HEK293 (cell line): ENCODE results near the gene CYP27B1.
A peak's percentile ranks its signal among the peaks of the same experiment; 100 is the strongest.

Source experiments
- CTCF ChIA-PET: fragments of 350-600 bp; formaldehyde crosslinking; extraction: SDS; loops from one replicate; lab custom pipeline; 2021; ENCODE audit warnings: antibody characterized with exemption; lab: Yijun Ruan, JAX
- POLR2A ChIA-PET: fragments of 300-600 bp; formaldehyde crosslinking; extraction: SDS; loops from one replicate; lab custom pipeline; 2020; ENCODE audit warnings: antibody characterized with exemption, inconsistent platforms; lab: Yijun Ruan, JAX
- H3K27ac ChIP-seq: fragments of 200-500 bp; sonication (Bioruptor generic); 2 replicates; pipeline ENCODE4 v1.5.1; 2014; ENCODE audit warnings: low read depth, low read length, control low read depth, inconsistent platforms; ENCODE audit errors: extremely low read depth
- H3K36me3 ChIP-seq, 2 experiments: fragments of 200-500 bp in 1 of 2; sonication (Bioruptor generic) in 1 of 2; 1 replicate in 1 of 2; 2 replicates in 1 of 2; pipeline ENCODE4 v1.5.1; 2014 to 2017; ENCODE audit warnings: inconsistent platforms in 2 of 2, low read length in 2 of 2; ENCODE audit not compliant: control insufficient read depth in 2 of 2, insufficient read depth in 1 of 2
- H3K4me1 ChIP-seq: fragments of 200-500 bp; sonication (Bioruptor generic); 2 replicates; pipeline ENCODE4 v1.5.1; 2014; ENCODE audit warnings: mild to moderate bottlenecking, low read length, inconsistent platforms; ENCODE audit not compliant: control insufficient read depth, insufficient read depth
- H3K4me3 ChIP-seq: 2 replicates; pipeline ENCODE4 v1.5.1; 2011; ENCODE audit warnings: low read depth, mild to moderate bottlenecking, control low read depth, low read length, moderate library complexity
- H3K9me3 ChIP-seq: fragments of 200-500 bp; sonication (Bioruptor generic); 2 replicates; pipeline ENCODE4 v1.5.1; 2014; ENCODE audit warnings: low read depth, low read length, inconsistent platforms; ENCODE audit not compliant: control insufficient read depth, insufficient read depth
- ZBTB17 ChIP-seq: fragments of 450-650 bp; formaldehyde crosslinking; IDR thresholded peaks from 2 replicates; pipeline ENCODE4 v1.5.1; 2016; ENCODE audit warnings: missing biosample characterization, missing genetic modification characterization
- ZNF202 ChIP-seq: fragments of 450-650 bp; formaldehyde crosslinking; IDR thresholded peaks from 2 replicates; pipeline ENCODE4 v1.5.1; 2016; ENCODE audit warnings: missing biosample characterization, missing genetic modification characterization, borderline replicate concordance
- ZNF292 ChIP-seq: fragments of 450-650 bp; formaldehyde crosslinking; IDR thresholded peaks from 2 replicates; pipeline ENCODE4 v1.5.1; 2016; ENCODE audit warnings: low read depth, missing biosample characterization, missing genetic modification characterization, borderline replicate concordance
- ZNF416 ChIP-seq: fragments of 450-650 bp; formaldehyde crosslinking; IDR thresholded peaks from 2 replicates; pipeline ENCODE4 v1.5.1; 2016; ENCODE audit warnings: missing biosample characterization, missing genetic modification characterization
- ZNF473 ChIP-seq: fragments of 450-650 bp; formaldehyde crosslinking; IDR thresholded peaks from 2 replicates; pipeline ENCODE4 v1.5.1; 2017; ENCODE audit warnings: missing biosample characterization, missing genetic modification characterization
- ZNF530 ChIP-seq: fragments of 450-650 bp; formaldehyde crosslinking; IDR thresholded peaks from 2 replicates; pipeline ENCODE4 v1.5.1; 2016; ENCODE audit warnings: low read depth, missing biosample characterization, missing genetic modification characterization
- ZNF596 ChIP-seq: fragments of 450-650 bp; IDR thresholded peaks from 2 replicates; pipeline ENCODE4 v1.5.0; 2018; ENCODE audit warnings: missing biosample characterization, mild to moderate bottlenecking, missing genetic modification characterization, moderate library complexity
- ZSCAN30 ChIP-seq: fragments of 450-650 bp; IDR thresholded peaks from 2 replicates; pipeline ENCODE4 v1.5.1; 2018; ENCODE audit warnings: missing biosample characterization, mild to moderate bottlenecking, missing genetic modification characterization, moderate library complexity
- TF ChIP-seq, protein P1 (sequence below): fragments of 450-650 bp; formaldehyde crosslinking; IDR thresholded peaks from 2 replicates; pipeline ENCODE4 v1.5.1; 2016; ENCODE audit warnings: missing biosample characterization, missing genetic modification characterization, low read depth
- TF ChIP-seq, protein P2 (sequence below): fragments of 450-650 bp; formaldehyde crosslinking; IDR thresholded peaks from 2 replicates; pipeline ENCODE4 v1.5.1; 2016; ENCODE audit warnings: missing biosample characterization, missing genetic modification characterization
- TF ChIP-seq, protein P3 (sequence below): fragments of 450-650 bp; formaldehyde crosslinking; IDR thresholded peaks from 2 replicates; pipeline ENCODE4 v1.5.1; 2016; ENCODE audit warnings: missing biosample characterization, missing genetic modification characterization
- TF ChIP-seq, protein P4 (sequence below): fragments of 450-650 bp; formaldehyde crosslinking; IDR thresholded peaks from 2 replicates; pipeline ENCODE4 v1.5.1; 2016; ENCODE audit warnings: missing biosample characterization, missing genetic modification characterization

CYP27B1 gene

DNA sequence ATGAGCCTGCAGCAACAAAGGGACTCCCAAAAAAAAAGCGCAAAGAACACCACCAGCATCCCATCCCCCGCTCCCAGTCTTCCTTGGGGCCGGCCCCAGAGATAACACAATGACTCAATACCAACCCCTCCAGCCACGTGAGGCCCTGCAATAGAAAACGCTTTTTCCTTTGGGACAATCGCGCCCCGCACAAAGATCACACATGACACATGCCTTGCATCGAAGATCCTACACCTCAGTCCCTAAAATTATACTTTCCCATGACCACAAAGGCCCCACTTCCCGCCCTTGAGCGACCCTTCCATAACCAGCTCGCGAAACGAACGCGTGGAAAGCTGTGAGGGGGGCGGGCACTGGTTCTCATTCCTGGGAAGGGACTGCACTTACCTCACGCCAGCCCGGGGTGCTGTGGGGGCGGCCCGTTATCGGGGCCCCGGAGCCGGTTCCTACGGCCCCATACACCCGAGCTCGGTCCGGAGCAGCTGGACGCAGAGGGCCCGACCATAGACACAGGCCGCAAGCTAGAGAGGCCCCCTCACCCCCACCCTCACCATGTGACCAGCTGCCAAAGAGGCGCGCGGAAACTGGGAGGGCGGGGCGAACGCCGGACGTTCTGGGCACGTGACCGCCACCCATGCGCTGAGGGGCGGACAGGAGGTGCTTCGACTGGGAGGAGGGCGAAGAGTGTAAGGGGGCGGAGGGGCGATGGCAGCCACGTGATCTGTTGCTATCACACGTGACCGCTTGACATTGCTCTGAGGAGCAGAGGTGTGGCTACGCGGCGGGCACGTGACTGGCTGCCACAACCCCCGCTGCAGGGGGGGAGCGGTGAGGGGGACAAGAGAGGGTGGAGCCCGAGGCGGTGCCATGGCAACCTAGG is 14.8 kb downstream of the CYP27B1 start, which contains the start of gene CDK4 (continued):
- TF ChIP-seq, protein P1, sequence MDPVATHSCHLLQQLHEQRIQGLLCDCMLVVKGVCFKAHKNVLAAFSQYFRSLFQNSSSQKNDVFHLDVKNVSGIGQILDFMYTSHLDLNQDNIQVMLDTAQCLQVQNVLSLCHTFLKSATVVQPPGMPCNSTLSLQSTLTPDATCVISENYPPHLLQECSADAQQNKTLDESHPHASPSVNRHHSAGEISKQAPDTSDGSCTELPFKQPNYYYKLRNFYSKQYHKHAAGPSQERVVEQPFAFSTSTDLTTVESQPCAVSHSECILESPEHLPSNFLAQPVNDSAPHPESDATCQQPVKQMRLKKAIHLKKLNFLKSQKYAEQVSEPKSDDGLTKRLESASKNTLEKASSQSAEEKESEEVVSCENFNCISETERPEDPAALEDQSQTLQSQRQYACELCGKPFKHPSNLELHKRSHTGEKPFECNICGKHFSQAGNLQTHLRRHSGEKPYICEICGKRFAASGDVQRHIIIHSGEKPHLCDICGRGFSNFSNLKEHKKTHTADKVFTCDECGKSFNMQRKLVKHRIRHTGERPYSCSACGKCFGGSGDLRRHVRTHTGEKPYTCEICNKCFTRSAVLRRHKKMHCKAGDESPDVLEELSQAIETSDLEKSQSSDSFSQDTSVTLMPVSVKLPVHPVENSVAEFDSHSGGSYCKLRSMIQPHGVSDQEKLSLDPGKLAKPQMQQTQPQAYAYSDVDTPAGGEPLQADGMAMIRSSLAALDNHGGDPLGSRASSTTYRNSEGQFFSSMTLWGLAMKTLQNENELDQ (tag by site-specific recombination), result no peak
- TF ChIP-seq ZNF292 (tag by site-specific recombination), result no peak
- TF ChIP-seq ZNF416, result no peak

DNA sequence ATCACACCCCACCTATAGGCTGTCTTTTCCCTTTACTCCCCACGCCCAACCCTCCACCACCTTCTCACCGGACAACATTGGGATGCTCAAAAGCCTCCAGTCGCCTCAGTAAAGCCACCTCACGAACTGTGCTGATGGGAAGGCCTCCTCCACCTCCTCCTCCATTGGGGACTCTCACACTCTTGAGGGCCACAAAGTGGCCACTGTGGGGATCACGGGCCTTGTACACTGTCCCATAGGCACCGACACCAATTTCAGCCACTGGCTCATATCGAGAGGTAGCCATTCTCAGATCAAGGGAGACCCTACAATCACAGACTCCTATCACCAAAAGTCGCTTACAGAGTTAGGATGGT is 15.5 kb downstream of the CYP27B1 start:
- TF ChIP-seq ZNF530 (tag by site-specific recombination), result no peak
- TF ChIP-seq, protein P2, sequence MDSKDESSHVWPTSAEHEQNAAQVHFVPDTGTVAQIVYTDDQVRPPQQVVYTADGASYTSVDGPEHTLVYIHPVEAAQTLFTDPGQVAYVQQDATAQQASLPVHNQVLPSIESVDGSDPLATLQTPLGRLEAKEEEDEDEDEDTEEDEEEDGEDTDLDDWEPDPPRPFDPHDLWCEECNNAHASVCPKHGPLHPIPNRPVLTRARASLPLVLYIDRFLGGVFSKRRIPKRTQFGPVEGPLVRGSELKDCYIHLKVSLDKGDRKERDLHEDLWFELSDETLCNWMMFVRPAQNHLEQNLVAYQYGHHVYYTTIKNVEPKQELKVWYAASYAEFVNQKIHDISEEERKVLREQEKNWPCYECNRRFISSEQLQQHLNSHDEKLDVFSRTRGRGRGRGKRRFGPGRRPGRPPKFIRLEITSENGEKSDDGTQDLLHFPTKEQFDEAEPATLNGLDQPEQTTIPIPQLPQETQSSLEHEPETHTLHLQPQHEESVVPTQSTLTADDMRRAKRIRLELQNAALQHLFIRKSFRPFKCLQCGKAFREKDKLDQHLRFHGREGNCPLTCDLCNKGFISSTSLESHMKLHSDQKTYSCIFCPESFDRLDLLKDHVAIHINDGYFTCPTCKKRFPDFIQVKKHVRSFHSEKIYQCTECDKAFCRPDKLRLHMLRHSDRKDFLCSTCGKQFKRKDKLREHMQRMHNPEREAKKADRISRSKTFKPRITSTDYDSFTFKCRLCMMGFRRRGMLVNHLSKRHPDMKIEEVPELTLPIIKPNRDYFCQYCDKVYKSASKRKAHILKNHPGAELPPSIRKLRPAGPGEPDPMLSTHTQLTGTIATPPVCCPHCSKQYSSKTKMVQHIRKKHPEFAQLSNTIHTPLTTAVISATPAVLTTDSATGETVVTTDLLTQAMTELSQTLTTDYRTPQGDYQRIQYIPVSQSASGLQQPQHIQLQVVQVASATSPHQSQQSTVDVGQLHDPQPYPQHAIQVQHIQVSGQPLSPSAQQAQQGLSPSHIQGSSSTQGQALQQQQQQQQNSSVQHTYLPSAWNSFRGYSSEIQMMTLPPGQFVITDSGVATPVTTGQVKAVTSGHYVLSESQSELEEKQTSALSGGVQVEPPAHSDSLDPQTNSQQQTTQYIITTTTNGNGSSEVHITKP, result 0 out of 2 replicates have a peak, but pooled peaks have one; percentile 26
- TF ChIP-seq, protein P3, sequence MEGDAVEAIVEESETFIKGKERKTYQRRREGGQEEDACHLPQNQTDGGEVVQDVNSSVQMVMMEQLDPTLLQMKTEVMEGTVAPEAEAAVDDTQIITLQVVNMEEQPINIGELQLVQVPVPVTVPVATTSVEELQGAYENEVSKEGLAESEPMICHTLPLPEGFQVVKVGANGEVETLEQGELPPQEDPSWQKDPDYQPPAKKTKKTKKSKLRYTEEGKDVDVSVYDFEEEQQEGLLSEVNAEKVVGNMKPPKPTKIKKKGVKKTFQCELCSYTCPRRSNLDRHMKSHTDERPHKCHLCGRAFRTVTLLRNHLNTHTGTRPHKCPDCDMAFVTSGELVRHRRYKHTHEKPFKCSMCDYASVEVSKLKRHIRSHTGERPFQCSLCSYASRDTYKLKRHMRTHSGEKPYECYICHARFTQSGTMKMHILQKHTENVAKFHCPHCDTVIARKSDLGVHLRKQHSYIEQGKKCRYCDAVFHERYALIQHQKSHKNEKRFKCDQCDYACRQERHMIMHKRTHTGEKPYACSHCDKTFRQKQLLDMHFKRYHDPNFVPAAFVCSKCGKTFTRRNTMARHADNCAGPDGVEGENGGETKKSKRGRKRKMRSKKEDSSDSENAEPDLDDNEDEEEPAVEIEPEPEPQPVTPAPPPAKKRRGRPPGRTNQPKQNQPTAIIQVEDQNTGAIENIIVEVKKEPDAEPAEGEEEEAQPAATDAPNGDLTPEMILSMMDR (tag by site-specific recombination), result peak; percentile 4; the same call in 1 of the 2 replicates
- TF ChIP-seq ZBTB17 (tag by site-specific recombination), result no peak
- no peak for TF ChIP-seq ZNF596
- no peak for TF ChIP-seq ZNF473
- Histone ChIP-seq H3K4me1 (peaks cover 16% of the 10 kb centered on the region), H3K9me3 (no peaks in the 10 kb centered on the region), H3K27ac (peak overlapping the region; percentile 84), H3K4me3 (peak overlapping the region; percentile 83), H3K36me3 (peaks cover 17 to 50% of the 10 kb centered on the region in 2 experiments)
- ChIA-PET CTCF (interaction anchor here (0.6 to 1.8 kb wide), 2 partner anchors 15 to 25 kb away, joined by 3 to 6 read pairs; no protein-coding TSS in a partner anchor), POLR2A (interaction anchor here (0.7 to 1.2 kb wide), 4 partner anchors 15 to 293 kb away, joined by 3 to 4 read pairs (median 4); partner anchors contain the start of genes DDIT3 and TSFM)

DNA sequence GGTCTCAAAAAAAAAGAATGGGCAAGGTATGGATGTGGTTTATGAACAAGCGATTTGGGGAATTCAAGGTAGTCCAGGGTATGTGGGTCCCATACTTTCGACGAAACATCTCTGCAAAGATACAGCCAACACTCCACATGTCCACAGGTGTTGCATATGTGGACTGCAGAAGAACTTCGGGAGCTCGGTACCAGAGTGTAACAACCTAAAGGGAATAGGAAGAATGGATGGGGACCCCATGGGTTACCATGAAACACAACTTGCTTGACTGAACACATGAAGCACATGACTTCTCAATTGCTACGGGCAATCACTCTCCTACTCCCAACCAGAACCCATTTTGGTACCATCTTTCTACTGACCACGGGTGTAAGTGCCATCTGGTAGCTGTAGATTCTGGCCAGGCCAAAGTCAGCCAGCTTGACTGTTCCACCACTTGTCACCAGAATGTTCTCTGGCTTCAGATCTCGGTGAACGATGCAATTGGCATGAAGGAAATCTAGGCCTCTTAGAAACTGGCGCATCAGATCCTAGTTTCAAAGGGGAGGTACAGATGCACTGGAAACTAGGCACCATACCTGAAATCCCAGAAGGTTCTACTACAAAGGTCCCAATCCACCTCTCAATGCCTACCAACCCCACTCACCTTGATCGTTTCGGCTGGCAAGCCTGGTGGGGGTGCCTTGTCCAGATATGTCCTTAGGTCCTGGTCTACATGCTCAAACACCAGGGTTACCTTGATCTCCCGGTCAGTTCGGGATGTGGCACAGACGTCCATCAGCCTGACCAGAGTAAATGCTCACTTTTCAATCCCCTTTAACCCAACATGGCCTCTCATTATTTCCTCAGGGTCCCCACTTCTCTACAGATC is 16.1 kb downstream of the CYP27B1 start:
- peak overlapping the region; percentile 84 for H3K27ac ChIP-seq
- TF ChIP-seq ZNF202 (tag by site-specific recombination) (no peak), ZSCAN30 (tag by site-specific recombination) (no peak)
- TF ChIP-seq, protein P4, sequence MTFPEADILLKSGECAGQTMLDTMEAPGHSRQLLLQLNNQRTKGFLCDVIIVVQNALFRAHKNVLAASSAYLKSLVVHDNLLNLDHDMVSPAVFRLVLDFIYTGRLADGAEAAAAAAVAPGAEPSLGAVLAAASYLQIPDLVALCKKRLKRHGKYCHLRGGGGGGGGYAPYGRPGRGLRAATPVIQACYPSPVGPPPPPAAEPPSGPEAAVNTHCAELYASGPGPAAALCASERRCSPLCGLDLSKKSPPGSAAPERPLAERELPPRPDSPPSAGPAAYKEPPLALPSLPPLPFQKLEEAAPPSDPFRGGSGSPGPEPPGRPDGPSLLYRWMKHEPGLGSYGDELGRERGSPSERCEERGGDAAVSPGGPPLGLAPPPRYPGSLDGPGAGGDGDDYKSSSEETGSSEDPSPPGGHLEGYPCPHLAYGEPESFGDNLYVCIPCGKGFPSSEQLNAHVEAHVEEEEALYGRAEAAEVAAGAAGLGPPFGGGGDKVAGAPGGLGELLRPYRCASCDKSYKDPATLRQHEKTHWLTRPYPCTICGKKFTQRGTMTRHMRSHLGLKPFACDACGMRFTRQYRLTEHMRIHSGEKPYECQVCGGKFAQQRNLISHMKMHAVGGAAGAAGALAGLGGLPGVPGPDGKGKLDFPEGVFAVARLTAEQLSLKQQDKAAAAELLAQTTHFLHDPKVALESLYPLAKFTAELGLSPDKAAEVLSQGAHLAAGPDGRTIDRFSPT (tag by site-specific recombination), result no peak
- TF ChIP-seq, all 188 proteins: peak for 0
- ChIA-PET CTCF (interaction anchor here (1.1 to 1.8 kb wide), 3 partner anchors 9 to 167 kb away, joined by 3 to 6 read pairs (median 4); no protein-coding TSS in a partner anchor), POLR2A (no interaction called here)
- peaks cover 16% of the 10 kb centered on the region for H3K4me1 ChIP-seq
- H3K9me3 ChIP-seq, result no peaks in the 10 kb centered on the region
- H3K36me3 ChIP-seq, result peaks cover 17 to 56% of the 10 kb centered on the region in 2 experiments
- H3K4me3 ChIP-seq, result peak overlapping the region; percentile 83
